Vagina (tissue), 2 donors: ENCODE measurements around the gene SYP.

Experiments used
- CTCF ChIP-seq, 3 experiments: fragments of 450-650 bp in 2 of 3; fragments of 200-600 bp in 1 of 3; sonication (generic) in 1 of 3; IDR thresholded peaks; one replicate each; pipeline ENCODE4 v1.5.1; 2017 to 2019; ENCODE audit warnings: antibody characterized with exemption in 3 of 3, mild to moderate bottlenecking in 2 of 3, moderate library complexity in 2 of 3
- POLR2A ChIP-seq, 2 donors: fragments of 450-650 bp; IDR thresholded peaks; one replicate each; pipeline ENCODE4 v1.6.1; 2017; ENCODE audit warnings: antibody characterized with exemption in 2 of 2, mild to moderate bottlenecking in 2 of 2, moderate library complexity in 2 of 2
- POLR2AphosphoS5 ChIP-seq, 2 donors: sonication (generic); formaldehyde crosslinking; IDR thresholded peaks; one replicate each; pipeline ENCODE4 v1.9.0; 2017; ENCODE audit warnings: antibody characterized with exemption in 2 of 2, mild to moderate bottlenecking in 2 of 2, low read depth in 1 of 2; ENCODE audit not compliant: insufficient read depth in 1 of 2

DNA sequence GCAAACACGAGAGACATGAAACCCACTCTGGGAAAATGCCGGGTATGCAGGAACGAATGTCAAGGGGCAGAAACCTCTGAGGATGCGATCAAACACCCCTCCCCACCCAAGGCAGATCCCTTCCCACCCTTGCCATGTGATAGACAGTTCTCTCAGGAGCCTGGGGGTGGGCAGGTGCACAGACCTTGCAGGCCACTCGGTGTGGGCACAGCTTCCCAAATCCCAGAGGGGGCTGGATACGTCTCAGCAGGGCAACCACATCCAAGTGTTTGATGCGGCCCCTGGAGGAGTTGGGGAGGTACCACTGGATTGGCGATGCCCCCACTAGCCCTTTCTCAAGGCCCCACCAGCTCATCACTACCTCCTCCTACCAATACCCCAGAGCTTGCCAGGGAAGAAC, 10.4 kb upstream of the SYP start:
- TF ChIP-seq CTCF (IDR thresholded peaks at IDR 0.05): no peak
- TF ChIP-seq POLR2A (IDR thresholded peaks at IDR 0.05): no peak
- TF ChIP-seq POLR2AphosphoS5 (IDR thresholded peaks at IDR 0.05; ENCODE audit: insufficient read depth in 1 of 2, low read depth in 1 of 2): no peak
